Stimulated activated CD4-positive, alpha-beta T cell treated with anti-CD3 and anti-CD28 coated beads, Interleukin-1b, Interleukin-23, amount 100 ng/mL, for 4 hours (primary cell): ENCODE measurements around the gene CDH16.
"Not testable (repeated sequence)": the region's sequence is repeated elsewhere in the genome, so short reads cannot be mapped to it uniquely, and the experiment has no call there.

Experiments used
- DNase-seq, 2 donors: peaks; one replicate each; pipeline ENCODE4 v3.0.0-alpha.2; 2020; ENCODE audit warnings: low read depth in 2 of 2

Gene CDH16, protein sequence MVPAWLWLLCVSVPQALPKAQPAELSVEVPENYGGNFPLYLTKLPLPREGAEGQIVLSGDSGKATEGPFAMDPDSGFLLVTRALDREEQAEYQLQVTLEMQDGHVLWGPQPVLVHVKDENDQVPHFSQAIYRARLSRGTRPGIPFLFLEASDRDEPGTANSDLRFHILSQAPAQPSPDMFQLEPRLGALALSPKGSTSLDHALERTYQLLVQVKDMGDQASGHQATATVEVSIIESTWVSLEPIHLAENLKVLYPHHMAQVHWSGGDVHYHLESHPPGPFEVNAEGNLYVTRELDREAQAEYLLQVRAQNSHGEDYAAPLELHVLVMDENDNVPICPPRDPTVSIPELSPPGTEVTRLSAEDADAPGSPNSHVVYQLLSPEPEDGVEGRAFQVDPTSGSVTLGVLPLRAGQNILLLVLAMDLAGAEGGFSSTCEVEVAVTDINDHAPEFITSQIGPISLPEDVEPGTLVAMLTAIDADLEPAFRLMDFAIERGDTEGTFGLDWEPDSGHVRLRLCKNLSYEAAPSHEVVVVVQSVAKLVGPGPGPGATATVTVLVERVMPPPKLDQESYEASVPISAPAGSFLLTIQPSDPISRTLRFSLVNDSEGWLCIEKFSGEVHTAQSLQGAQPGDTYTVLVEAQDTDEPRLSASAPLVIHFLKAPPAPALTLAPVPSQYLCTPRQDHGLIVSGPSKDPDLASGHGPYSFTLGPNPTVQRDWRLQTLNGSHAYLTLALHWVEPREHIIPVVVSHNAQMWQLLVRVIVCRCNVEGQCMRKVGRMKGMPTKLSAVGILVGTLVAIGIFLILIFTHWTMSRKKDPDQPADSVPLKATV

DNA sequence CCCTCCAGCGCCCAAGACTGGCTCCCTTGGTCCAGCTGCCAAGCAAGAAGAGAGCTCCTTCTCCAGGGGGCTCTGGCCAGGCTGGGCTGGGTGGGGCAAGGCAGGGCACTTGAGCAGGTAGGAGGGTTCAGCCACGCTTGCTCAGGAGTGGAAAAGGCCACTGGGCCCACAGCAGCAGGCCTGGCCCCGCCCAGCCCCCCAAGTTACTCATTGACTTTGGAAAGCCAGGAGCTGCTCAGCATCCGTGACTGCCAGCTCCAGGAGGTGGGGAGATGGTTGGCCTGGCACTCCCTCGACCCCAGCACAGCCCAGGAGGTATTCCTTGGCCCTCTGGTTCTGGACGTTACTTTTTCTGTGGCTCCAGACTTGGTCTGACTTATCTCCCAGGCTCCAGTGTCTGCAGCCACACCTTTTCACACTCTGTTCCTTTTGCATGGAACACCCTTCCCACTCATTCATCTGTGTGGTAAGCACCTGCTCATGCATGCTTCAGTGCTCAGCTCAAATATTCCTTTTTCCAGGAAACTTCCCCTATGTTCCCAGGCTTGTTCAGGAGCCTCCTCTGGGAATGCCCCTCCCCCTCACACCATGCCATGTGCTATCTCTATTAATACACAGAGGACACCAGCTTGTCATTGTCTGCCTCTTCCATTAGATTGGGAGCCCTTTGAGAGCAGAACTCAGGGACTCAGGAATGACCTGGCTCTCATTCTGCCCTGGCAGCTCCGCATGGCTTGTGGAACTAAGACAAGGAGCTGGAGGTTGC lies at the start of gene CDH16:
CDH16 (minus strand) TSS at position 83 of the 766 bp plus-strand sequence. CDS start 820 bp downstream, outside the sequence.
- DNase-seq = no peak

- no peak for DNase-seq
Observed at GRCh38 chr16:66964049-66964448, 45.4 kb upstream of the CDH16 start.

GRCh38 chr16:66961914-66962313 lies 43.2 kb upstream of the CDH16 start:
- DNase-seq = no peak

DNA sequence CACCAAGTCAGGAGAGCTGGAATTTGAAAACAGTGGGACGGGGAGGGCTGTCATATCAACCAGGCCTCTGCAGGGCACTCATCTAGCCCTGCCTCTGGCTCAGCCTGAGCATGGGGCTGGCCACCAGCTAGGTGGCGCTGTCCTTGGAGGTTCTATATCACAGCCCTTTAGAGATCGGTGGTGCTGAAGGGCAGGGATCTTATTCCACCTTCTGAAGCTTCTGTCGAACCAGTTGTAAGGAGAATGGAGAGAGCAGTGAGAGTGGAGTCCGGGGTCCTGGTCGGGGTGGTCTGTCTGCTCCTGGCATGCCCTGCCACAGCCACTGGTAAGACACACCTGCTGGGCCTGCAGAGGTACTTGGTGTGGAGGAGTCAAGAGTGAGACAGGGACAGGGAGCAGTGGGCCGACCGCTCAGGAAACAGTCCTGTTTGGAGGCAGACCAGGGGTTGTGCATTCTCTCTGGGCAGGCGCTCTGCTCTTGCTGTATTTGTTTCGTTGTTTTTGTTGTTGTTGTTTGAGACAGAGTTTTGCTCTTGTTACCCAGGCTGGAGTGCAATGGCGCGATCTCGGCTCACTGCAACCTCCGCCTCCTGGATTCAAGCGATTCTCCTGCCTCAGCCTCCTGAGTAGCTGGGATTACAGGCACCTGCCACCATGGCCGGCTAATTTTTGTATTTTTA lies 42.5 kb upstream of the CDH16 start, which contains the start of gene CES3:
CES3 (plus strand) TSS at position 202 of the 680 bp plus-strand sequence; CDS start at position 244, 42 bp downstream.
- DNase-seq = peak; percentile 37 to 58

- no peak for DNase-seq
Observed at GRCh38 chr16:66960270-66960669, 41.6 kb upstream of the CDH16 start.

DNA sequence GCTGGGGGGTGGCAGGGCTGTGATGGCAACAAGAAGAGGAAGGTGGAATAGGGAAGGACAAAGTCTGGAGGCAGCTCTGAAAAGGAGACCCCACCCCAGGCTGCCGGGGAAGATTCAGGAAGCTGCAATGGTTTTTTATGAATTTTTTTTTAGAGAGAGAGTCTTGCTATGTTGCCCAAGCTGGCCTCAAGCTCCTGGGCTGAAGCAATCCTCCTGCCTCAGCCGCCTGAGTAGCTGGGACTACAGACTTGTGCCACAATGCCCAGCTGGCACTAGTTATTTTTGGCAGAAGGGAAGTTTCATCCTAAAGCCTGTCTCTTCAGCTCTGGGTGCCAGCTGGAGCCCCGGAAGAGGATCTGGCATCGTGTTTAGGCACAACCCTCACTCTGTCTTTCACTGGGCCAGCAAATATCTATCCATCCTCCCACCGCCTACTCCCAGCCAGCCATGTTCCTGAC lies 41.0 kb upstream of the CDH16 start:
- no peak for DNase-seq

- no peak for DNase-seq
Observed at GRCh38 chr16:66958857-66959703, 40.4 kb upstream of the CDH16 start.

DNA sequence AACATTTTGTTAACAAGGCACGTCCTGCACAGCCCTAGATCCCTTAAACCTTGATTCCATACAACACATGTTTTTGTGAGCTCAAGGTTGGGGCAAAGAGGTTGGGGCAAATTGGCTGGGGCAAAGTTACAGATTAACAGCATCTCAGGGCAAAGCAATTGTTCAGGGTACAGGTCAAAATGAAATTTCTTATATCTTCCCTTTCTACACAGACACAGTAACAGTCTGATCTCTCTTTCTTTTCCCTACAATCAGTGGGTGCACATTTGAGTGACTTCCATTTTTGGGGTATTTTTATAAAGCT lies 37.4 kb upstream of the CDH16 start:
- not testable (repeated sequence) for DNase-seq

- DNase-seq = not testable (repeated sequence)
Observed at GRCh38 chr16:66955363-66956153, 36.9 kb upstream of the CDH16 start.

DNA sequence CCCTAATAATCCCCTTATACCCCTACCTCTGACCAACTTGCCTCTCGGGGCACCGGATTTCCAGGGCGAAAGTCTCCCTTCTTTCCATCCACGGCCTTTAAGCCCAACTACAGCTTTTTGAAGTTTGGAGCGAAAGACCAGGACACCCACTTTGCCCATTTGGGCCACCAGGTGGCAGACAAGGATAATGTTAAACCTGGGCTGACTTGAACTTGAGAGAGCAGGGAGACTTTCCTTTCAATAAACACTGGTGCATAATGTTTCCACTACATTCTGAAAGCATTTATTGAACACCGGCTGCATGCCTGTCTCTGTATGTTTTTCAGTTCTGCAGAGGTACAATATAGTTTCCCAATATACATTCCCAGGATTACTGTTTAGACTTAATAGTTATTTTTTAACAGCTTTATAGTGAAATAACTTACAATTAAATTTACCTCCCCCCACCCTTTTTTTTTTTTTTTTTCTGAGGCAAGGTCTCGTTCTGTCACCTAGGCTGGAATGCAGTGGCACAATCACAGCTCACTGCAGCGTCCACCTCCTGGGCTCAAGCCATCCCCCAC lies 35.5 kb upstream of the CDH16 start:
- peak; percentile 65 to 68 for DNase-seq

- DNase-seq = no peak
Observed at GRCh38 chr16:66953462-66954096, 34.9 kb upstream of the CDH16 start.

GRCh38 chr16:66952430-66953110 lies 33.9 kb upstream of the CDH16 start:
- DNase-seq = no peak

DNA sequence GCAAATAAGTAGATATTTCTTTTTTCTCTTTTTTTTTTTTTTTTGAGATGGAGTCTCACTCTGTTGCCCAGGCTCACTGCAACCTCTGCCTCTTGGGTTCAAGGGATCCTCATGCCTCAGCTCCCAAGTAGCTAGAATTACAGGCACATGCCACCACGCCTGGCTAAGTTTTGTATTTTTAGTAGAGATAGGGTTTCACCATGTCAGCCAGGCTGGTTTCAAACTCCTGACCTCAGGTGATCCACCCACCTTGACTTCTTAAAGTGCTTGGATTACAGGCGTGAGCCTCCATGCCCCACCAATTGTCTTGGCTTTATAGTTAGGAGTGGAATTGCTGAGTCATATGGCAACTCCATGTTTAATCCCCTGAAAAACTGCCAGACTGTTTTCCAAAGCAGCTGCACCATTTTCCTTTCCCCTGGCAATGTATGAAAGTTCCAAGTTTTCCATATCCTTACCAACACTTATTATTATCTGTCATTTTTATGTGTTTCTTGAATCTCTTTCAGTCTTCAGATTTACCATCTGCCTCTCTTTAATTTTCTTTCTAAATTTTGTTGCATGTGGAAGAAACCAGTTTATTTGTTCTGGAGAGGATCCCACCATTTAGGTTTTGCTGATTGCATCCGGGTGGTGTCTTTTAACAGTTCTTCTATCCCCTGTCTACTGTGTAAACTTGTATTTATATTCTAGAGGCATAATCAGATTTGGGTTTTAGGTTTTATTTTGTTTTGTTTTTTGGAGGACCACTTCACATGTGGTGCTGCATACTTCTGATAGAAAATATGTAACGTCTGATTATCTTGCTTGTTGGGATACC lies 32.5 kb upstream of the CDH16 start:
- DNase-seq = no peak

- no peak for DNase-seq
Observed at GRCh38 chr16:66950437-66950836, 31.8 kb upstream of the CDH16 start.

DNA sequence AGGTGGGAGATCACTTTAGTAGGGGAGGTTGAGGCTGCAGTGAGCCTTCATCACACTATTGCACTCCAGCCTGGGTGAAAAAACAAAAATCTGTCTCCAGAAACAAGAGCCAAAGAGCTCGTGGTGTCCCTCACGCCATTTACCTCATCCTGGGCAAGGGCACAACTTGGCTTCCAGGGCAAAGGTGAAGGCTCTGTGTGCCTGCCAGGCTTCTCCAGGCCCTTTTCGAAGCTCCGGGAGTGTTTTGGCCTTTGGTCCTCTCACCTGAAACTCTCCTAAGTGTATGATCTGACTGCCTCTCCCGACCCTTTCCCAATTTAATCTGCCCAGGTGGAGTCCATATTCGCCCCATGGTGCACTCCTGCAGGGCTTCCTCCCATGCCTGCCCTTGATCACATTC lies 30.8 kb upstream of the CDH16 start:
- no peak for DNase-seq

DNA sequence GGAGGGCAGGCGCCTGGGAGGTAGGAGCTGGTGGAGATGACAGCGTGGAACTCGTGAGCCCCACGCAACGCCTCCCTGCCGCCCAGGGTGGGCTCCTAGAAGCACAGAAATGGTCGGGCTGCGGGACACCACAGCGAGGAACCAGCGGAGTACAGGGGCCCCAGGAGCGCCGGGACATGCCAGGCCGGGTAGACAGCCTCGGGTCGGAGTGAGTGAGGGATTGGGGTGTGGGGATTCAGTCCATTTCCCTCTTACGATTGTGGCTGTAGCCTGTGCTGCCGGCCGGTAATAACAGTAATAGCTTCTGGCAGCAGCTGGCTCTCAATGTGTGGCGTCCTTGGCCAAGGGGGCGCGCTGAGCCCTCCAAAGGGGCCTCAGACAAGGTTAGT lies 30.1 kb upstream of the CDH16 start:
- no peak for DNase-seq

DNA sequence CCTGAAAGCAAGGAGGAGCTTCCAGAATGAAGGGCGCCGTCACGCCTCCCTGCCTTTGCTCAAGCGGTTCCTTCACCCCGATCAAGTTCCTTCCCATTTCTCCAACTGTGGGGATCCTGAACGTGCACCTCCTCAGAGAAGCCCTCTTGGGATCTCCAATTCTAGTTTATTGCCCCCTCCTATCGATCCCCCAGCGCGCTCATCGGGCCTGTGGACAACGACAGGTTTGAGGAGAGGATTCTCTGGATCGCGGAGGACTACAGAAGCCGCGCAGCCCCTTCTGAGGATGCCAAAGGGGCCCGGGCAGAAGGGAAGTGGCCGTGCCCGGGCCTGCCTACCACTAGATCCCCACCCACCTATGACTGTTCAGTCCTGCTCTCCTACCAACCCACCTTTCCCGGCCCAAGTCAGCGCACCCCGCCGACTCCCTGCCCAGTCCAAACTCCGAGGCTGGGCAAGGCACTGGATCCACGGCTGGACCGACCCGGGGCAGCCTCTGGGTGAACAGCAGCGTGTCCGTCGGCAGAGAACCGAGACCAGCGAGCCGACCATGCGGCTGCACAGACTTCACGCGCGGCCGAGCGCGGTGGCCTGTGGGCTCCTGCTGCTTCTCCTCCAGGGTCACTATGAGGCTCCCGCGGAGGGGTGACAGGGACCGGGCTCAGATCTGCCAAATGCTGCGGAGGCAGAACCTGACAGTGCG lies 29.6 kb upstream of the CDH16 start:
- no peak for DNase-seq
